Body of pancreas (tissue), 4 donors: ENCODE data around the gene HYAL1.

Experiments
- POLR2A ChIP-seq, 3 donors: fragments of 450-650 bp; IDR thresholded peaks; one replicate each; pipeline ENCODE4 v1.6.1; 2016; ENCODE audit warnings: antibody characterized with exemption in 3 of 3, mild to moderate bottlenecking in 2 of 3
- TF ChIP-seq, protein P1 (sequence below), 7 experiments: fragments of 450-650 bp in 4 of 7; fragments of 200-600 bp in 3 of 7; sonication (generic) in 3 of 7; IDR thresholded peaks; one replicate each; pipeline ENCODE4 v1.5.1; 2016 to 2019; ENCODE audit warnings: antibody characterized with exemption in 7 of 7

DNA sequence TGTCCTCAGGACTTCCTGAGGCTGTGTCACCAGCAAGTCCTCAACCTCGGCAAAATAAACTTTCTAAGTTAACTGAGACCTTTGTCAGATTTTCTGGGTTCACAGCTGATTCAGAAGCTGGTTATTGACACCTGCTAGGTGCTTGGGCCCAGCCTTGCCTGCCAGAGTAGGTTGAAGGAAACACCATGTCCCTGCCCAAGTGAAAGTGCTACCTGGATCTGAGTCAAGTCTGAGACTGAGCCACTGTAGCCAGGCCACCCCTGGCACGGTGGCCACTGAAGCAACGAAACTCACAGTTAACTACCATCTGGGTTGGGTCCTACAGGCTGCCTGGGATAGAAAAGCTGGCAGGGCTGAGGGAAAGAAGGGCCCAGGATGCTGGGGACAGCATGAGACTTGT is 11.0 kb upstream of the HYAL1 start:
- TF ChIP-seq, protein P1, sequence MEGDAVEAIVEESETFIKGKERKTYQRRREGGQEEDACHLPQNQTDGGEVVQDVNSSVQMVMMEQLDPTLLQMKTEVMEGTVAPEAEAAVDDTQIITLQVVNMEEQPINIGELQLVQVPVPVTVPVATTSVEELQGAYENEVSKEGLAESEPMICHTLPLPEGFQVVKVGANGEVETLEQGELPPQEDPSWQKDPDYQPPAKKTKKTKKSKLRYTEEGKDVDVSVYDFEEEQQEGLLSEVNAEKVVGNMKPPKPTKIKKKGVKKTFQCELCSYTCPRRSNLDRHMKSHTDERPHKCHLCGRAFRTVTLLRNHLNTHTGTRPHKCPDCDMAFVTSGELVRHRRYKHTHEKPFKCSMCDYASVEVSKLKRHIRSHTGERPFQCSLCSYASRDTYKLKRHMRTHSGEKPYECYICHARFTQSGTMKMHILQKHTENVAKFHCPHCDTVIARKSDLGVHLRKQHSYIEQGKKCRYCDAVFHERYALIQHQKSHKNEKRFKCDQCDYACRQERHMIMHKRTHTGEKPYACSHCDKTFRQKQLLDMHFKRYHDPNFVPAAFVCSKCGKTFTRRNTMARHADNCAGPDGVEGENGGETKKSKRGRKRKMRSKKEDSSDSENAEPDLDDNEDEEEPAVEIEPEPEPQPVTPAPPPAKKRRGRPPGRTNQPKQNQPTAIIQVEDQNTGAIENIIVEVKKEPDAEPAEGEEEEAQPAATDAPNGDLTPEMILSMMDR (IDR thresholded peaks at IDR 0.05), result no peak
- TF ChIP-seq POLR2A (IDR thresholded peaks at IDR 0.05), result no peak
